GM18502 (cell line): ENCODE results near the gene LRRFIP1.
"Not testable (repeated sequence)": the region's sequence is repeated elsewhere in the genome, so short reads cannot be mapped to it uniquely, and the experiment has no call there.

Source experiments
- ATAC-seq: cut with Tn5 transposase; IDR thresholded peaks from one replicate; pipeline ENCODE4 v1.9.1; 2021; ENCODE audit warnings: mild to moderate bottlenecking; ENCODE audit not compliant: unreplicated experiment, poor library complexity

Gene LRRFIP1

GRCh38 chr2:237680702-237681478 lies 53.5 kb downstream of the LRRFIP1 start:
- no peak for ATAC-seq

- ATAC-seq, result no peak
Measured at GRCh38 chr2:237682151-237682550, 54.8 kb downstream of the LRRFIP1 start.

GRCh38 chr2:237682856-237683670 lies 55.7 kb downstream of the LRRFIP1 start:
- no peak for ATAC-seq

- no peak for ATAC-seq
Measured at GRCh38 chr2:237685408-237685807, 58.0 kb downstream of the LRRFIP1 start.

- ATAC-seq, result no peak
Measured at GRCh38 chr2:237686659-237687136, 59.3 kb downstream of the LRRFIP1 start.

- no peak for ATAC-seq
Measured at GRCh38 chr2:237688081-237688480, 60.7 kb downstream of the LRRFIP1 start.

GRCh38 chr2:237688541-237688940 lies 61.2 kb downstream of the LRRFIP1 start:
- ATAC-seq, result not testable (repeated sequence)

- no peak for ATAC-seq
Measured at GRCh38 chr2:237689336-237690131, 62.1 kb downstream of the LRRFIP1 start.

GRCh38 chr2:237691029-237691907 lies 63.9 kb downstream of the LRRFIP1 start:
- peak; percentile 37 for ATAC-seq

- ATAC-seq, result peak; percentile 49
Measured at GRCh38 chr2:237691908-237692600, 64.7 kb downstream of the LRRFIP1 start.

- no peak for ATAC-seq
Measured at GRCh38 chr2:237692601-237693290, 65.4 kb downstream of the LRRFIP1 start.

GRCh38 chr2:237693291-237693994 lies 66.1 kb downstream of the LRRFIP1 start:
- no peak for ATAC-seq

GRCh38 chr2:237694415-237695194 lies 67.2 kb downstream of the LRRFIP1 start:
- ATAC-seq, result peak; percentile 3

GRCh38 chr2:237695201-237695780 lies 67.9 kb downstream of the LRRFIP1 start:
- ATAC-seq, result peak; percentile 13

GRCh38 chr2:237696461-237696860 lies 69.1 kb downstream of the LRRFIP1 start:
- peak; percentile 28 for ATAC-seq

- ATAC-seq, result no peak
Measured at GRCh38 chr2:237697586-237698357, 70.4 kb downstream of the LRRFIP1 start.
